Measurements from ENCODE around the gene PTGFR.

The PTGFR gene, protein sequence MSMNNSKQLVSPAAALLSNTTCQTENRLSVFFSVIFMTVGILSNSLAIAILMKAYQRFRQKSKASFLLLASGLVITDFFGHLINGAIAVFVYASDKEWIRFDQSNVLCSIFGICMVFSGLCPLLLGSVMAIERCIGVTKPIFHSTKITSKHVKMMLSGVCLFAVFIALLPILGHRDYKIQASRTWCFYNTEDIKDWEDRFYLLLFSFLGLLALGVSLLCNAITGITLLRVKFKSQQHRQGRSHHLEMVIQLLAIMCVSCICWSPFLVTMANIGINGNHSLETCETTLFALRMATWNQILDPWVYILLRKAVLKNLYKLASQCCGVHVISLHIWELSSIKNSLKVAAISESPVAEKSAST

DNA sequence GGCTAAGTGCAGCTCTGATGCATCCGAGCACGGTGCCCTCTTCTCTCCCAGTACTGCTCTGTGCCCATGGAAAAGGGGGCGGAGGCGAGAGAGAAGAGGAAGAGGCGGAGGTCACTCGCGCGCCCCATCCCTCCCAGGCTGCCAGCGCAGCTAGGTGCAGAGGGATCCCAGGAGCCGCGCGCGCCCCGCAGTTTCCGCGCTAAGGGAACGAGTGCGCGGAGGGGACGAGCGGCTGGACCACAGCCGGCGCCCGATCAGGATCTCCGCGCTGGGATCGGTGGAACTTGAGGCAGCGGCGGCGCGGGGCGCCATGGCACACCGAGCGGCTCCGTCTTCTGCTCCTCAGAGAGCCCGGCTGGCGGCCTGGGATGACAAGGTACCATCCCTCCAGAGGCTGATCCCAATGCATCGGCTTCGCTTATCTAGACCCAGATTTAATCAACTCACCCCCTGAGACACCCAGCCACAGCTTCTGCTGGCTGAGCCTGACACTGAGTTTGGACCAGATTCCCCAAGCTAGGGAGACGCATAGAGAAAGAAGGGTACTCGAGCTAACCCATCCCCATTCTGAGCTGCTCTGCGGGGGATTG, at the start of gene PTGFR:
PTGFR (plus strand) TSS at position 114 of the 590 bp plus-strand sequence. CDS start 1,770 bp downstream, outside the sequence.
- in situ Hi-C loops (cut with MboI; ENCODE audit: low sequenced_read_pairs), result no loop called here
- Histone ChIP-seq H3K4me3 (no peak within 1 kb of the TSS), H3K9me3 (no peaks in the 10 kb centered on the region), H3K4me1 (no peaks in the 10 kb centered on the region), H3K27me3 (ENCODE audit: low read depth) (peaks cover 8% of the 10 kb centered on the region), H3K36me3 (replicated peaks) (no peaks in the 10 kb centered on the region)
- no peak for DNase-seq (ENCODE audit: low spot score in 2 of 2)

DNA sequence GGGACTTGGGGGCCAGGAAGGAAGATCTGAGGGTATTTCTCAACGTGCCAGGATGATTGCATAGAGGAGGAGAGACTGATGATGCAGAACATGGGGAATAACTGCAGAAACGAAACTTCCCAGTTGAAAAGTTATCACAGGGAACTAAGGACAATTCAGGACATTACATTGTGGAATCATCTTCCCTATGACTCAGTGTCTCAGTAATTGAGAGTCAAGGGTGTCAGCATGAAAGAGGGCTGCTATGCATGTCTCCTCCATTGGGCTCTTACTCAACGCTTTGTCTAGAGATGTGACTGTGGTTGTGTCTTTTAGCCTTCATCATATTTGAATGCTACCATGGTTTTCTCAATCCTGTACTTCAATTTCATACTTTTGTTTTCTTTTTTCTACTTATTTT, 48.9 kb upstream of the PTGFR start:
- DNase-seq (ENCODE audit: low spot score in 2 of 2), result no peak
- Histone ChIP-seq H3K9me3 (no peaks in the 10 kb centered on the region), H3K4me1 (no peaks in the 10 kb centered on the region), H3K4me3 (no peak overlapping the region), H3K27me3 (ENCODE audit: low read depth) (0 out of 2 replicates have a peak, but pooled peaks cover 2% of the 10 kb centered on the region), H3K36me3 (replicated peaks) (no peaks in the 10 kb centered on the region)
- in situ Hi-C loops (cut with MboI; ENCODE audit: low sequenced_read_pairs), result no loop called here

DNA sequence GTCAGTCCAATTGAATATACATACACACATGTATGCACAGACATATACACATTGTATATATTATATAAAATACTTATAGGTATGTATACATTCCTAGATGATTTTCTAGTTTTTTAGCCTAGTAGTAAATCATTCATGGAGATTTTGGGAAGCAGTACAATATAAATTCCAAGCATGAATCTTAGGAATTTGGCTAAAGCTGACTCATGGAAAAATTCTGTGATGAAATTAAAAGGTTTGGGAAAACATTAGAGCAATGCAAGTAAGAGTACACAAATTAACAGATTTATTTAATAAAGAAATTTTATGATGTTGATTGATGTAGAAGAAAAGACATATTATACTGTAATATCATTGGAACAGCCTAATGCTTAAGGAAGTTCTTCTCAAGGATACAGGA, 43.7 kb upstream of the PTGFR start:
- no peak for DNase-seq (ENCODE audit: low spot score in 2 of 2)
- in situ Hi-C loops (cut with MboI; ENCODE audit: low sequenced_read_pairs), result no loop called here

DNA sequence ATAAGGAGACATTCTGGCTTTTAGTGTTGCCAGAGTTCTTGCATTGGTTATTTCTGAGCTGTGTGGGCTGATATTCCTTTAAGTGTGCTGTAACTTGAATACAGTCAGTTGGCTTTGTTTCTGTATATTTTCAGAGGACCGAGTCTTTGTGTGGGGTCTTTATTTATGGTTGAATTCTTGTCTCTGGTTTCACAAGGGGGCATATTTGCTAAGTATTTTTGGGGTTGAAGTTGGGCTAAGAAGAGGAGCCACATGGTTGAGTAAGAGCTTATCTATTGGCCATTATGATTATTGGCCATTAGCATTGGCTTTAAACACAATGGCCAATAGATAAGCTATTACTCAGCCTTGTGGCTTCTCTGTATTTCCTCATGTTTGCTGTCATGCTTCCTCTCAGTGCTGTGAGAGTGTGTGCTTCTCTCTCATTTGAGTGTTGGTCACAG, 26.3 kb upstream of the PTGFR start:
- H3K9me3 ChIP-seq, result no peaks in the 10 kb centered on the region
- H3K36me3 ChIP-seq (replicated peaks), result no peaks in the 10 kb centered on the region
- in situ Hi-C loops (cut with MboI; ENCODE audit: low sequenced_read_pairs), result no loop called here
- DNase-seq (ENCODE audit: low spot score in 2 of 2), result no peak
- H3K4me3 ChIP-seq, result no peak overlapping the region
- H3K4me1 ChIP-seq, result no peaks in the 10 kb centered on the region
- H3K27me3 ChIP-seq (ENCODE audit: low read depth), result no peaks in the 10 kb centered on the region

More for the DNA sequence above, 43.7 kb upstream of the PTGFR start:
- no peaks in the 10 kb centered on the region for H3K9me3 ChIP-seq
- no peaks in the 10 kb centered on the region for H3K36me3 ChIP-seq (replicated peaks)
- H3K27me3 ChIP-seq (ENCODE audit: low read depth), result no peaks in the 10 kb centered on the region
- no peak overlapping the region for H3K4me3 ChIP-seq
- H3K4me1 ChIP-seq, result no peaks in the 10 kb centered on the region

DNA sequence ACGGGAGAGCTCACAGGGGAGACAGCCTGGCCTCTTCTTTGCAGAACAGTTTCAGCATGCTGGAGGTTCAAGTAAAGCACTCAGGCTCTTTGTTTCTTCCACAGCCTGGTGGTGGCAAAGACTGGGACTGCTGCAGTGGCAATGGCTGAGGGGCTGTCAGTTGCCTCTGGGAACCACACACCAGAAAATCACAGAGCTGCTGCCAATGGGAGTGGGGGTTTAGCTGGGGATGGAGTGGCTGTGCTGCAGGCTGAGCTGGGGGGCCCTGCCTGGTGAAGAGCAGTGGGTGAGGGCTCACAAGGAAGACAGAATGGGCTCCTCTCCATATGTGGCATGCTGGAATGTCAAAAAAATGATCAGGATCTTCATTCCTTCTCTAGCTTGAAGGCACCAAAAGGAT, 25.6 kb upstream of the PTGFR start:
- Histone ChIP-seq H3K27me3 (ENCODE audit: low read depth) (no peaks in the 10 kb centered on the region), H3K4me3 (no peak overlapping the region), H3K4me1 (no peaks in the 10 kb centered on the region), H3K36me3 (replicated peaks) (no peaks in the 10 kb centered on the region), H3K9me3 (no peaks in the 10 kb centered on the region)
- no peak for DNase-seq (ENCODE audit: low spot score in 2 of 2)
- in situ Hi-C loops (cut with MboI; ENCODE audit: low sequenced_read_pairs), result no loop called here

DNA sequence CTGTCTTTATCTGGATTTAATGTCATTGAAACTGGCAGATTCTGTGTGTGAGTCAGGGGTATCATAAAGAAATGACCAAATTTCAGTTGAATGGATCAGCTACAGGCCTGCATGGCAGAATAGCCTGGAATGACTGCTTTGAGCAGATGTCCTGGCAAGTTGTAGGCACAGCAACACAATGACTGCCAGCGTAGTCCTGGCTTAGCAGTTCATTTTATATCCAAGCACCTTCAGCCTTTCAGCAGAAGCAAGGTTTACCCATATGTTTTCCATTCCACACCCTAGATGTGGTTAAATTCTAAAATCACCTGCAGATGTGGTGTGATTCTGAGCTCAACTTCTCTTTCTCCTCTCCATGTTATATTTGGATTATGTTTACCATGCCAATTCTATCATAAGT, 22.3 kb upstream of the PTGFR start:
- no peak overlapping the region for H3K4me3 ChIP-seq
- no peaks in the 10 kb centered on the region for H3K36me3 ChIP-seq (replicated peaks)
- in situ Hi-C loops (cut with MboI; ENCODE audit: low sequenced_read_pairs), result no loop called here
- no peaks in the 10 kb centered on the region for H3K27me3 ChIP-seq (ENCODE audit: low read depth)
- no peaks in the 10 kb centered on the region for H3K9me3 ChIP-seq
- DNase-seq (ENCODE audit: low spot score in 2 of 2), result no peak
- no peaks in the 10 kb centered on the region for H3K4me1 ChIP-seq

DNA sequence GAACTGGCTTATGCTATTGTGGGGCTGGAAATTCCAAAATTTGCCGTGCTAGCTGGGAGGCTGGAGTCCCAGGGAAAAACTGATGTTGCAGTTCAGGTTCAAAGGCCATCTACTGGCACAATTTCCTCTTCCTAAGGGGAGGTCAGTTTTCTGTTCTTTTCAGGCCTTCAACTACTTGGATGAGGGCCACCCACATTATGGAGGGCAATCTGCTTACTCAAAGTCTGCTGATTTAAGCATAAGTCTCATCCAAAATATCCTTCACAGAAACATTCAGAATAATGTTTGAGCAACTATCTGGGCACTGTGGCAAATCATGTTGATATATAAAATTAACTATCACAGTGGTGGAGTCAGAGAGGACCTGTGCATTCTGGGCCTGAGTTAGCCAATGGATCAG, 21.2 kb upstream of the PTGFR start:
- in situ Hi-C loops (cut with MboI; ENCODE audit: low sequenced_read_pairs), result no loop called here
- Histone ChIP-seq H3K4me3 (no peak overlapping the region), H3K4me1 (no peaks in the 10 kb centered on the region), H3K9me3 (no peaks in the 10 kb centered on the region), H3K36me3 (replicated peaks) (no peaks in the 10 kb centered on the region), H3K27me3 (ENCODE audit: low read depth) (no peaks in the 10 kb centered on the region)
- DNase-seq (ENCODE audit: low spot score in 2 of 2), result no peak

DNA sequence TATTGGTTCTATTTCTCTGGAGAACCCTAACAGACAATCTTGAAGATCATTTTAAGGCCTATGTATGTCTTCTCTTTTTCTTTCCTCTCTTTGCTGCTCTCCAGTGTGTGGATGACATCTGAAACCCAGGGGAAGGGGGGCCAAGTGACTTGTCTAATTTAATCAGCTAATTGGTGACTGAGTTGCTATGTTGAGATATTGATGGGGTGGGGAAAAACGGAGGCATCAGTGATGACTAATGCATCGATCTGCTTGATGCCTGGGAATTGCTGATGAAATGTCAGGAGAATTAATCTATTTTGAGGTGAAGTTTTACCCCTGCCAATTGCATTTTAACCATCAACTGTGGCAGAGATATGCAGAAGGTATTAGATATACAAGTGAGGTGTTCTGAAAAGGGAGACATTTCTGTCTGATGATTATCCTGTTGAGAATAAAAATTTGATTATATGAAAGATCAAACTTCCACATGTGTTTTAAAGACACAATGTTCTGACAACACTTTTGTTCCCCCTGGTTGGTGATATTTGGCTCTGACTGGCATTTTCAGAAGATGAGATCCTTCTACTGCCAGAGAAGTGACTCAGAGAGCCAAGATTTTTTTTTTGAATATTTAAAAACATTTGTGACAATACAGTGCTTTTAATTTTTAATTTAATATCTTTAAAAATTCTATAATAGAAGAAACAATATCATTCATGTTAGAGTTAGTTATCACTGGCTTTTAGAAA, 18.7 kb upstream of the PTGFR start:
- DNase-seq (ENCODE audit: low spot score in 2 of 2), result no peak

DNA sequence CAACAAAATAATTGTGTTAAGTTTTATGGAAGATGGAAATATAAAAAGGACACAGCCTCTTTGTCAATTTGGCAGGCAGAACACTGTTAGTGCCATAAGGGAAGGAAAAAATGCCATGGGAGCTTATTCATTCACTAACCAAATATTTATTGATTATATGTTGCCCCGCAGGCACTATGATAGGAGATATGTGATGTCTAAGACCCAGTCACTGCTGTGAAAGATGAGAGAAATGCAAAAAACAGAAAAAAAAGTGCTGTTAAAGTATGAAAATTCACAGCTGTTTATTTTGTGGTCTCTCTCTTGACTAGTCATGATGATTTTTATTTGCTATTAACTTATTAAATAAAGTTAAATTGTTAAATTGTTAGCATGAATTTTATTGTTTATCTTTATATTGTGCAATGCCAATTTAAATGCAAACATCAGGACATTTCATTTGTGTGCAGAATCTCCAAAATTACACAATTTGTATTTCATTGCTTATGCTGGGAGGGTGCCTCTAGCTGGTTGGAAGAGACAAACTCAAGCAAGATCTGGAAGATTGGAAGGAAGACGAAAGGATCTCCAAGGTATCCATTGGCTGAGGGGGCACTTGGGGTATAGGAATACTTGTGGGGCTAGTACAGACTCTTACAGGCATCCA, 17.8 kb upstream of the PTGFR start:
- Histone ChIP-seq H3K4me1 (no peaks in the 10 kb centered on the region), H3K4me3 (no peak overlapping the region), H3K27me3 (ENCODE audit: low read depth) (no peaks in the 10 kb centered on the region), H3K9me3 (no peaks in the 10 kb centered on the region), H3K36me3 (replicated peaks) (no peaks in the 10 kb centered on the region)
- DNase-seq (ENCODE audit: low spot score in 2 of 2), result no peak
- in situ Hi-C loops (cut with MboI; ENCODE audit: low sequenced_read_pairs), result no loop called here

More for the DNA sequence above, 18.7 kb upstream of the PTGFR start:
- in situ Hi-C loops (cut with MboI; ENCODE audit: low sequenced_read_pairs), result no loop called here
- Histone ChIP-seq H3K36me3 (replicated peaks) (no peaks in the 10 kb centered on the region), H3K4me3 (no peak overlapping the region), H3K9me3 (no peaks in the 10 kb centered on the region), H3K4me1 (no peaks in the 10 kb centered on the region), H3K27me3 (ENCODE audit: low read depth) (no peaks in the 10 kb centered on the region)

DNA sequence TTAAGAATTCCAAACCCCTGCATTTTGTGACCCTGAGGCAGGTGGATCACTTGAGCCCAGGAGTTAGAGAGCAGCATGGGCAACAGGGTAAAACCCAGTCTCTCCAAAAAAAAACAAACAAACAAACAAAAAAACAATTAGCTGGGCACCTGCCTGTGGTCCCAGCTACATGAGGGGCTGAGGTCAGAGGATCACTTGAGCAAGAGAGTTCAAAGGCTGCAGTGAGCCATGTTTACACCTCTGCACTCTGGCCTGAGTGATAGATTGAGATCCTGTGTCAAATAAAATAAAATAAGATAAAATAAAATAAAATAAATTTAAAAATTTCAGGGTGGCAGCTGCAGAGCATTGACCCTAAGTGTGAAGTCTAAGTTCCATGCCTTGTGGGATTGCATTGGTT, 16.7 kb upstream of the PTGFR start:
- H3K36me3 ChIP-seq (replicated peaks), result no peaks in the 10 kb centered on the region
- no peak for DNase-seq (ENCODE audit: low spot score in 2 of 2)
- no peaks in the 10 kb centered on the region for H3K27me3 ChIP-seq (ENCODE audit: low read depth)
- no peaks in the 10 kb centered on the region for H3K4me1 ChIP-seq
- no peak overlapping the region for H3K4me3 ChIP-seq
- H3K9me3 ChIP-seq, result no peaks in the 10 kb centered on the region
- in situ Hi-C loops (cut with MboI; ENCODE audit: low sequenced_read_pairs), result no loop called here

DNA sequence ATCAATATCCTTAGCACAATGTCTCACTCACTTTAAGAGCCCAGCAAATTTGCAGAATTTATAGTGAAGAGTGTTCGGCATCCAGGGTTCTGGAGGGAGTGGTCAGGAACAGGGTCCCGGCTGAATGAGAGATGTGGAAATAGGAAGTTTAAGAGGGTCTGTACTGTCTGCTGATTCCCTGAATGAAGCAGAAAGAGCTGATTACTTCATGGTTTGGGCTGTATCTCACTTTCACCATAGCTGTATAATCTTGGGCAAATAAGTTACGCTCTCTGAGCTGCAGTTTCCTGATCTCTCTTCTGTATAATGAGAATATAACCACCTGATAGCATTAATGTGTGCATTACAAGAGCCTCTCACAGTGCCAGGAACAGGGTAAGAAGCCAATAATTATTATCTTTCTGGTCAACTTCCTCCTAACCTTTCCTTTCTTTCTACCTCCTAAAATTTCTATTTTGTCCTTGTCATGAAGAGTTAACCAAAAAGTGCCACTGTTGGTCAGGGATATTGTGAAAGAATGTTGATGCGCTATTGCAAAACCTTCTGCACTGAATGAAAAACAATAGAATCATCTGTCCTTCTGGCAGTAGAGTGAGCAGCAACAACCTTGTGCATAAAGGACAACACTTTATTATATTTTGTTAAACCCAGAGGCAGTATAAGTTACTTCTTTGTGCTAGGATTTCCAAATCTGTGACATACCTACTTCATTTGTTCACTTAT, 14.7 kb upstream of the PTGFR start:
- Histone ChIP-seq H3K9me3 (no peaks in the 10 kb centered on the region), H3K4me1 (no peaks in the 10 kb centered on the region), H3K27me3 (ENCODE audit: low read depth) (no peaks in the 10 kb centered on the region), H3K4me3 (no peak overlapping the region), H3K36me3 (replicated peaks) (no peaks in the 10 kb centered on the region)
- in situ Hi-C loops (cut with MboI; ENCODE audit: low sequenced_read_pairs), result no loop called here
- no peak for DNase-seq (ENCODE audit: low spot score in 2 of 2)

DNA sequence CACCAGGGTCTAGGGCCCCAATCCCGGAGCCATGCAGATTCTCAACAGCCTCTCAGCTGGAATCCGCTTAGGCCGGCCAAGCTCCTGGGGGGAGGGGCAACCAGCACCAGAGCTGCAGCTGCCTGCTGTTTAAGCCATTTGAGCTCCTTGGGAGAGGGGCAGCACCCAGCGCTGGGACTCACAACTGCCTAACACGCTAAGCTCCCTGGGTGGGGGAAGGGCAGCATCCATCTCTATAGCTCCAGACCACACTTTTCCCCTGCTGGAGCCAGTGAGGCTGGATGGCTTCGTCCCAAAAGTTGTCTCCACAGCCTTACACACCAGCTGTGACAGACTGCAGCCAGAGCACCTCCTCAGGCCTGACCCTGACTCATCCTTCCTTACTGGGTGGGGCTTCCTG, 6.9 kb upstream of the PTGFR start:
- H3K36me3 ChIP-seq (replicated peaks), result no peaks in the 10 kb centered on the region
- no peaks in the 10 kb centered on the region for H3K4me1 ChIP-seq
- no peaks in the 10 kb centered on the region for H3K27me3 ChIP-seq (ENCODE audit: low read depth)
- in situ Hi-C loops (cut with MboI; ENCODE audit: low sequenced_read_pairs), result no loop called here
- DNase-seq (ENCODE audit: low spot score in 2 of 2), result peak in 1 of 2 experiments; percentile 7
- no peaks in the 10 kb centered on the region for H3K9me3 ChIP-seq
- no peak overlapping the region for H3K4me3 ChIP-seq

DNA sequence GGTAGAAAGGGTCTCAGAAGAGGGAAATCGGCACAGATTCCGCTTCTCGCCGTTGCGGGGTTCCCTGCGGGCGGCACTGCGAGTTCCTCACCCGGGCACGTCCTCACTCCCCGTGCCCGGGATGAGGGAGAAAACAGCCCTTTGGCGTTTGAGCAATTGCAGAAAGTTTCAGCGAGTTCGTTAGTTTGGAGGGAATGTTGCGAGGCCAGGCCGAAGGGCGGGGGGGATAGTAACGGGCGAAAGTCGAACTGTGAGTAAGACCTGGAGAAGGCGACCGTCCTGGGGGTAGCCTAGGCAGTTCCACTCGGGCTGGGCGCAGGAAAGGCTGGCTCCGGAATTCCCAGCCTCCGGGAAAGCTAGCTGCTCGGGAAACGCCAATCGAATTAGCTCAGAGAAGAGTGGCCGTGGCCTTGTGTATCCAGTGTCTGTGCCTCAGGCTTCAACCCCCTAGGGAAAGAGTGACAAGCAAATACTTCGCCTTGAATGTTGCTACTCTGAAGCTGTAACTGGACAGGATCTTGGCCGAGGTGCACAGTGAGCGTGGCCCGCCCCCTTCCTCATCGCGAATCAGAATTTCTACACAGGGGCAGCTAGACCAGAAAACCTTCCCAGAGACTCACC, 787 bp downstream of the PTGFR start:
- in situ Hi-C loops (cut with MboI; ENCODE audit: low sequenced_read_pairs), result no loop called here
- H3K27me3 ChIP-seq (ENCODE audit: low read depth), result peaks cover 8% of the 10 kb centered on the region
- no peaks in the 10 kb centered on the region for H3K4me1 ChIP-seq
- no peaks in the 10 kb centered on the region for H3K36me3 ChIP-seq (replicated peaks)
- H3K4me3 ChIP-seq, result no peak overlapping the region
- H3K9me3 ChIP-seq, result no peaks in the 10 kb centered on the region
- DNase-seq (ENCODE audit: low spot score in 2 of 2), result no peak

Data from HAP-1 (cell line).